GM18519 (cell line): ENCODE data around the gene VCX.
"Not testable (repeated sequence)": the region's sequence is repeated elsewhere in the genome, so short reads cannot be mapped to it uniquely, and the experiment has no call there.

Experiments used
- ATAC-seq: cut with Tn5 transposase; IDR thresholded peaks from one replicate; pipeline ENCODE4 v1.9.1; 2021; ENCODE audit warnings: mild to moderate bottlenecking, moderate library complexity; ENCODE audit not compliant: unreplicated experiment, low FRiP score

VCX gene

GRCh38 chrX:7842871-7843270, at the start of gene VCX:
Gene VCX, plus strand, starts transcription at chrX:7843171. Its CDS starts 33 bp downstream, at chrX:7843204.
- not testable (repeated sequence) for ATAC-seq

DNA sequence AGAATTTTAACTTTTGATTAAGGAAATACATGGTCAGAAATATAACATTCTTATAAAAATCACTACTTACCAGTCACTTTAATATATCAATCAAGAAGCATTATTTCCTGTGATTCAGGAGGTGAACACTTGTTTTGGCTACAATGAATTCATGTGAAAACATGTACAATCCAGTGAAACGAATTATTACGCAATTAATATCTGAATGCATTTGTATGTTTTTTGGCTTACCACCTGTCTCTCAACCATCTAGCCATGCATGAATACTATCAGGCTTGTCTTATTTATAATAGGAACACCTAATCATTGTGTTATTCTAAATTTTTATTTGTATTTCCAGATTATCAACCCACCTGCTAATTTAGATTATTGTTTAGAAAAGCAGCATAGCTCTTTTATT, 44.6 kb upstream of the VCX start:
- ATAC-seq, result no peak

- no peak for ATAC-seq
These were observed 41.3 kb upstream of the VCX start for GRCh38 chrX:7801711-7802110.

- no peak for ATAC-seq
These were observed 27.7 kb upstream of the VCX start for GRCh38 chrX:7815166-7815805.

GRCh38 chrX:7828594-7828993, 14.4 kb upstream of the VCX start:
- ATAC-seq, result no peak

GRCh38 chrX:7841084-7841805, 1.7 kb upstream of the VCX start:
- ATAC-seq, result no peak

DNA sequence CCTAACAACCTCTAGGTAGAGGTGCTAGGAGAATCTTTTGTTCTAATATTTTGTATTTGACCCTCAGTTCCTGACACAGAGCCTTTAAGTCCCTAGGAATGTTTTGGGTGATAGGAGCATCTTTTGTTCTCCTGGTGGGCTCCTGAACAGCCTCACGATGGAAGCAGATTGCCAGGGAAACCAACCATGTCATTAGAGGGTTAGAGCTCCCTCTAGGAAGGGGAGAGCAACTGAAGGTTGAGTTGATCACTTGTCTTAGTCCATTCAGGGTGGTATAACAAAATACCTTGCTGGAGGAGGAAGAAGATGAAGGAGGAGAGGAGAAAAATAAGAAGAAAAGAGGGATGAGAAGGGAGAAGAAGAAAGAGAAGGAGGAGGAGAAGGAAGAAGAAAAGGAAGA, 9.2 kb downstream of the VCX start:
- no peak for ATAC-seq

- ATAC-seq, result no peak
These were observed 29.1 kb downstream of the VCX start for GRCh38 chrX:7872042-7872441.

DNA sequence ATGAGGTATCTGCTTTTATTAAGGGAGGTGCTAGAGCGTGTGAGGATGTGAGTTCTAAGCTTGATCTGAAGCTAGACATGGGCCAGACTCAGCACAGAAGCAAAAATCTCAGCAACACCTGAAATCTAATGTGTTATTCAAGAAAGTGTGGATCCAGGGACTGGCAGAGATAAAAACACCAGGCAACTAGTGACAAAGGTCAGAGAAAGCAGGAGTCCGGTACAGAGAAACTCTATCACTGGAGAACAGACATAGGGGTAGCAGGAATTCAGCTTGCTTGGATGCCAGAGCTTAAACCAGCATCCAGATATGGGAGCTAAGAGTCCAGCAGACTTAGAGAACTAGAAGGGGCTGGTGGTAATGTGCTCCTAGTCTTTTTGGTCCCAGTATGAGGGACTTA, 34.0 kb downstream of the VCX start:
- ATAC-seq, result no peak

DNA sequence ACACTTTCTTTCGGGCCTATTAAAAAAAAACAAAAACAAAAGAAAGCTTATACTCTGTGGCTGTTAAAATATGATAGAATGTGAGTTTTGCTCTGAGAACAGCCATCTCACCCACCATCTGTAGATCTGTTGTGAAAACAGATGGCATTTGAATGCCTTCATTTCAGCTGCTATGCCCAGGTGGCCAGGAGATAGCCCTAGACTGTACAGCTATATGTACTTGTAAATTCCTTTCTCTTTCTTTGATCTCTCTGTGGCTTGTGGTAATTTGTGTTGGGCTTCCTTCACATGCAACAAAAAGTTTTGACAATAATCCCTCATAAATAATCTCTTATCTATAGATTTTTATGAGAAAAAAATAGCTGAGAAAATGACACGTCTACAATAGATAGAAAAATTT, 46.2 kb downstream of the VCX start:
- ATAC-seq, result no peak

GRCh38 chrX:7889680-7890079, 46.7 kb downstream of the VCX start:
- no peak for ATAC-seq

- no peak for ATAC-seq
These were observed 49.0 kb downstream of the VCX start for GRCh38 chrX:7891928-7892327.
